T-cell (primary cell): Measurements from ENCODE around the gene TBXA2R. TPM values are rescaled to one million over a fixed set of nuclear protein-coding genes. Genes with fewer than 3 reads are reported as not detected.

Source experiments
- ATAC-seq, 4 experiments: fragments of 200-7000 bp in 3 of 4; fragments of 150-1000 bp in 1 of 4; cut with Tn5 transposase; replicated peaks in 1 of 4; 1 replicate in 3 of 4; 2 replicates in 1 of 4; pipeline ENCODE4 v1.10.0; 2021; ENCODE audit warnings: moderate library complexity in 3 of 4, mild to moderate bottlenecking in 2 of 4, moderate number of reproducible peaks in 1 of 4
- CTCF ChIA-PET, 2 donors: fragments of 300-600 bp; sonication (Branson Sonifier 250); formaldehyde crosslinking; loops; one replicate each; lab custom pipeline; 2022; ENCODE audit warnings: antibody characterized with exemption in 2 of 2; lab: Charles Lee
- POLR2A ChIA-PET, 2 donors: fragments of 300-600 bp; sonication (Branson Sonifier 250); formaldehyde crosslinking; loops; one replicate each; lab custom pipeline; 2022; ENCODE audit warnings: antibody characterized with exemption in 2 of 2; lab: Charles Lee
- DNase-seq, 35 experiments: peaks; one replicate each; pipeline versions ENCODE4 v3.0.0 to v3.0.0-alpha.2; 2013 to 2023
- H3K27ac ChIP-seq: one replicate; pipeline ENCODE4 v1.5.1; 2013; ENCODE audit warnings: low read length
- H3K27me3 ChIP-seq, 2 experiments: replicated peaks in 1 of 2; 1 replicate in 1 of 2; 2 replicates in 1 of 2; pipeline versions ENCODE4 v1.6.1 to v1.7.0; 2013; ENCODE audit warnings: low read length in 1 of 2, mixed read lengths in 1 of 2; ENCODE audit not compliant: control insufficient read depth in 2 of 2, insufficient read depth in 2 of 2; ENCODE audit errors: extremely low read depth in 1 of 2
- H3K36me3 ChIP-seq, 2 donors: 1 replicate in 1 of 2; 2 replicates in 1 of 2; pipeline versions ENCODE4 v1.6.1 to v1.7.0; 2013; ENCODE audit warnings: low read length in 1 of 2; ENCODE audit not compliant: control insufficient read depth in 2 of 2, insufficient read depth in 1 of 2; ENCODE audit errors: extremely low read depth in 1 of 2
- H3K4me1 ChIP-seq, 2 experiments: 1 replicate in 1 of 2; 2 replicates in 1 of 2; pipeline versions ENCODE4 v1.6.1 to v1.7.0; 2013; ENCODE audit warnings: low read length in 2 of 2, mixed read lengths in 1 of 2; ENCODE audit not compliant: insufficient read depth in 2 of 2, control insufficient read depth in 1 of 2; ENCODE audit errors: extremely low read depth in 1 of 2
- H3K4me3 ChIP-seq, 2 donors: 1 replicate in 1 of 2; 2 replicates in 1 of 2; pipeline versions ENCODE4 v1.5.1 to v1.7.0; 2013; ENCODE audit warnings: mild to moderate bottlenecking in 2 of 2, low read length in 1 of 2, moderate library complexity in 1 of 2; ENCODE audit not compliant: control insufficient read depth in 1 of 2; ENCODE audit errors: extremely low read depth in 1 of 2
- H3K9me3 ChIP-seq: 2 replicates; pipeline ENCODE4 v1.7.0; 2013
- H3K27ac Mint-ChIP-seq, 2 donors: one replicate each; pipeline ENCODE4 v1.8.0; 2020 to 2021; ENCODE audit warnings: mild to moderate bottlenecking in 2 of 2, mixed read lengths in 2 of 2
- H3K27me3 Mint-ChIP-seq, 2 donors: one replicate each; pipeline ENCODE4 v1.8.0; 2021 to 2022; ENCODE audit warnings: mixed read lengths in 2 of 2
- H3K36me3 Mint-ChIP-seq: one replicate; pipeline ENCODE4 v1.8.0; 2021; ENCODE audit warnings: mixed read lengths
- H3K4me1 Mint-ChIP-seq, 3 donors: one replicate each; pipeline ENCODE4 v1.8.0; 2020 to 2022; ENCODE audit warnings: mixed read lengths in 3 of 3, mild to moderate bottlenecking in 1 of 3
- H3K4me3 Mint-ChIP-seq, 3 donors: one replicate each; pipeline ENCODE4 v1.8.0; 2020 to 2022; ENCODE audit warnings: mild to moderate bottlenecking in 3 of 3, mixed read lengths in 3 of 3, moderate library complexity in 3 of 3
- H3K9me3 Mint-ChIP-seq, 3 donors: one replicate each; pipeline ENCODE4 v1.8.0; 2020 to 2022; ENCODE audit warnings: mixed read lengths in 3 of 3
- WGBS: methylation state at CpG from one replicate; pipeline ENCODE4 v1.1.5; 2013; ENCODE audit warnings: missing lambda C conversion rate; ENCODE audit not compliant: insufficient coverage; 5-methylcytosine and 5-hydroxymethylcytosine counted together
- total RNA-seq, 35 experiments: library from RNA in 6 of 35; stranded (reverse) in 6 of 35; fragments of 120-200 nt in 1 of 35; gene quantifications; one replicate each; pipeline versions ENCODE4 v1.2.1 to v1.2.4 and lab custom pipeline; 2013 to 2026

The TBXA2R gene
- total RNA-seq, 5 donors from 2014 or later (not counting 1 experiment from before 2014, with no cell fraction given) = 2.4 to 11.2 (median 7.1) TPM

GRCh38 chr19:3591876-3592613, 14.6 kb downstream of the TBXA2R start:
- CTCF ChIA-PET = interaction anchor here in 1 of 2 donors (1.1 kb wide), 1 partner anchor 212 kb away, joined by 3 read pairs; no protein-coding TSS in a partner anchor
- DNase-seq = no peak
- Histone ChIP-seq H3K9me3 (no peaks in the 10 kb centered on the region), H3K36me3 (no peaks in the 10 kb centered on the region), H3K27me3 (peaks cover 0 to 5% of the 10 kb centered on the region in 2 experiments), H3K4me3 (no peak overlapping the region), H3K4me1 (no peaks in the 10 kb centered on the region), H3K27ac (no peak overlapping the region)
- Mint-ChIP-seq H3K4me3 (no peak overlapping the region), H3K36me3 (no peaks in the 10 kb centered on the region), H3K4me1 (no peaks in the 10 kb centered on the region), H3K9me3 (no peaks in the 10 kb centered on the region), H3K27me3 (peaks cover 0 to 2% of the 10 kb centered on the region in 2 donors), H3K27ac (no peak overlapping the region)
- 88% methylated on average over 9 of the region's 9 CpGs for WGBS
- POLR2A ChIA-PET = interaction anchor here in 1 of 2 donors (0.5 kb wide), 1 partner anchor 957 kb away, joined by 3 read pairs; no protein-coding TSS in a partner anchor
- no peak for ATAC-seq

- no peak overlapping the region for H3K4me3 Mint-ChIP-seq
- Histone ChIP-seq H3K27ac (no peak overlapping the region), H3K9me3 (no peaks in the 10 kb centered on the region), H3K4me1 (peaks cover 0 to 3% of the 10 kb centered on the region in 2 experiments), H3K4me3 (no peak overlapping the region), H3K36me3 (no peaks in the 10 kb centered on the region), H3K27me3 (peaks cover 0 to 8% of the 10 kb centered on the region in 2 experiments)
- no peak for DNase-seq
- WGBS = 81% methylated on average over 8 of the region's 8 CpGs
- peak overlapping the region in 1 of 2 donors; percentile 6 for H3K27ac Mint-ChIP-seq
- CTCF ChIA-PET = interaction anchor here (0.6 to 1.1 kb wide), 3 partner anchors 46 to 456 kb away, joined by 3 read pairs; no protein-coding TSS in a partner anchor
- POLR2A ChIA-PET = interaction anchor here in 1 of 2 donors (0.5 kb wide), 1 partner anchor 958 kb away, joined by 3 read pairs; no protein-coding TSS in a partner anchor
- no peaks in the 10 kb centered on the region for H3K9me3 Mint-ChIP-seq
- no peak for ATAC-seq
- H3K27me3 Mint-ChIP-seq = peaks cover 0 to 2% of the 10 kb centered on the region in 2 donors
- no peaks in the 10 kb centered on the region for H3K36me3 Mint-ChIP-seq
- no peaks in the 10 kb centered on the region for H3K4me1 Mint-ChIP-seq
Observed at GRCh38 chr19:3590991-3591659, 15.6 kb downstream of the TBXA2R start.

- H3K4me3 Mint-ChIP-seq = no peak overlapping the region
- Histone ChIP-seq H3K27ac (no peak overlapping the region), H3K4me3 (no peak overlapping the region), H3K4me1 (peaks cover 3 to 14% of the 10 kb centered on the region in 2 experiments), H3K9me3 (no peaks in the 10 kb centered on the region), H3K36me3 (no peaks in the 10 kb centered on the region), H3K27me3 (peaks cover 0 to 17% of the 10 kb centered on the region in 2 experiments)
- CTCF ChIA-PET = no interaction called here
- 93% methylated on average over 20 of the region's 22 CpGs for WGBS
- ATAC-seq (no peak), DNase-seq (no peak)
- H3K36me3 Mint-ChIP-seq = no peaks in the 10 kb centered on the region
- H3K9me3 Mint-ChIP-seq = no peaks in the 10 kb centered on the region
- H3K4me1 Mint-ChIP-seq = no peaks in the 10 kb centered on the region
- peaks cover 0 to 2% of the 10 kb centered on the region in 2 donors for H3K27me3 Mint-ChIP-seq
- H3K27ac Mint-ChIP-seq = no peak overlapping the region
- POLR2A ChIA-PET = no interaction called here
Observed at GRCh38 chr19:3589949-3590348, 16.7 kb downstream of the TBXA2R start.

DNA sequence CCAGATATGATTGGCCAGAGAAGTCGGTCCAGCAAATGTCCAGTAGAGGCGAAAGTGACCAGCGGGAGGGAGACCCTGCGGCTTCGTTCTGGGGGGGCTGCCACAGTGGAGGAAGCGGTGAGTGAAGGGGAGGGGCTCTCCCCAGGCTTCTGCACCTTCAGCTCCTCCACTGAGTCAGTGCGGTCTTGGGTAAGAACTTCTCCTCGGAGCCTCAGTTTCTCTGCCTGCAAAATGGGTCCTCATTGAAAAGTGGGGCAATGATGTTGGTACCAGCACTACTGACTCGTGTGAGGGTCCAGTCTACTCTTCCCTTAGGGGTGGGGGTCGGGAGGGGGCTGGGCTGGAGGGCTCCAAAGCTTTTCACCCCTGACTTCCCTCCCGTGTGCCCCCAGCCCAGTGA, 17.2 kb downstream of the TBXA2R start:
- H3K36me3 Mint-ChIP-seq = no peaks in the 10 kb centered on the region
- ChIA-PET POLR2A (interaction anchor here (0.6 kb wide), 2 partner anchors 34 to 1614 kb away, joined by 3 to 4 read pairs; no protein-coding TSS in a partner anchor), CTCF (interaction anchor here in 1 of 2 donors (0.6 kb wide), 1 partner anchor 33 kb away, joined by 3 read pairs; no protein-coding TSS in a partner anchor)
- H3K36me3 ChIP-seq = no peaks in the 10 kb centered on the region
- peaks cover 0 to under 1% of the 10 kb centered on the region in 2 donors for H3K27me3 Mint-ChIP-seq
- peaks cover 0 to 19% of the 10 kb centered on the region in 2 experiments for H3K27me3 ChIP-seq
- no peak for ATAC-seq
- H3K9me3 Mint-ChIP-seq = no peaks in the 10 kb centered on the region
- WGBS = 94% methylated on average over 6 of the region's 11 CpGs
- H3K4me3 ChIP-seq = no peak overlapping the region
- DNase-seq = no peak
- H3K4me3 Mint-ChIP-seq = no peak overlapping the region
- H3K4me1 ChIP-seq = peaks cover 3 to 14% of the 10 kb centered on the region in 2 experiments
- no peaks in the 10 kb centered on the region for H3K4me1 Mint-ChIP-seq
- H3K9me3 ChIP-seq = no peaks in the 10 kb centered on the region
- no peak overlapping the region for H3K27ac ChIP-seq
- no peak overlapping the region for H3K27ac Mint-ChIP-seq

- ATAC-seq (no peak), DNase-seq (no peak)
- WGBS = 93% methylated on average over 28 of the region's 31 CpGs
- no peak overlapping the region for H3K4me3 ChIP-seq
- CTCF ChIA-PET = no interaction called here
- no peaks in the 10 kb centered on the region for H3K9me3 Mint-ChIP-seq
- no peaks in the 10 kb centered on the region for H3K36me3 Mint-ChIP-seq
- peaks cover 3 to 14% of the 10 kb centered on the region in 2 experiments for H3K4me1 ChIP-seq
- no peak overlapping the region for H3K4me3 Mint-ChIP-seq
- POLR2A ChIA-PET = no interaction called here
- H3K27ac Mint-ChIP-seq = no peak overlapping the region
- no peaks in the 10 kb centered on the region for H3K4me1 Mint-ChIP-seq
- H3K27me3 Mint-ChIP-seq = no peaks in the 10 kb centered on the region
- H3K9me3 ChIP-seq = no peaks in the 10 kb centered on the region
- H3K27ac ChIP-seq = no peak overlapping the region
- H3K36me3 ChIP-seq = no peaks in the 10 kb centered on the region
- H3K27me3 ChIP-seq = peaks cover 0 to 20% of the 10 kb centered on the region in 2 experiments
Observed at GRCh38 chr19:3586707-3587346, 19.8 kb downstream of the TBXA2R start.

DNA sequence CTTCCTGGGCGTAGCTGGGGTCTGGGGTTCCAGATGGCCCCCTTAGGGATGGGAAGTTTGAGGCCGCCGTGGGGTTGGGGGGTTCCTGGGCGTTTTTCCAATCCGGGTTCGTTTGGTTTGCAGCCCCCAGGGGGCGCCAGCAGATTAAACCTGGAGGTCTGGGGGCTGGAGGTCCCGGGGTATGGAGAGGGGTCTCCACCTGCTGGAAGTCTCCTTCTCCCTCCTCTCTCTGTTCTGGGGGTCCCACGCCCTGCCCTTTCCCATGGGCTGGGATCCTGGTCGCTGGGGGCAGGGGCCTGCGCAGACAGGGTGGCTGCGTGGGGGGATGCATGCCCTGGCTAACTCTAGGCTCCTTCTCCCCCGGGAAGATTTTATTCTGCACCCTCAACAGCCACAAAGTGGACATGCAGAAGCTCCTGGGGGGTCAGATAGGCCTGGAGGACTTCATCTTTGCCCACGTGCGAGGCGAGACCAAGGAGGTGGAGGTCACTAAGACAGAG, 20.5 kb downstream of the TBXA2R start:
- H3K4me1 Mint-ChIP-seq = no peaks in the 10 kb centered on the region
- ATAC-seq (peak; percentile 58 to 66 (median 62)), DNase-seq (peak in 23 of 35 experiments; percentile 20 to 63 (median 38))
- Histone ChIP-seq H3K27me3 (peaks cover 0 to 16% of the 10 kb centered on the region in 2 experiments), H3K27ac (no peak overlapping the region), H3K4me3 (peak overlapping the region; percentile 47 to 80), H3K4me1 (peaks cover 3 to 14% of the 10 kb centered on the region in 2 experiments), H3K9me3 (no peaks in the 10 kb centered on the region), H3K36me3 (no peaks in the 10 kb centered on the region)
- no peaks in the 10 kb centered on the region for H3K9me3 Mint-ChIP-seq
- CTCF ChIA-PET = interaction anchor here in 1 of 2 donors (0.5 kb wide), 1 partner anchor 43 kb away, joined by 7 read pairs; no protein-coding TSS in a partner anchor
- no peaks in the 10 kb centered on the region for H3K27me3 Mint-ChIP-seq
- no peaks in the 10 kb centered on the region for H3K36me3 Mint-ChIP-seq
- peak overlapping the region; percentile 47 to 59 (median 58) for H3K4me3 Mint-ChIP-seq
- no peak overlapping the region for H3K27ac Mint-ChIP-seq
- 80% methylated on average over 2 of the region's 16 CpGs for WGBS
- POLR2A ChIA-PET = no interaction called here
